ENCODE measurements around the gene ERMARD.

Gene ERMARD

DNA sequence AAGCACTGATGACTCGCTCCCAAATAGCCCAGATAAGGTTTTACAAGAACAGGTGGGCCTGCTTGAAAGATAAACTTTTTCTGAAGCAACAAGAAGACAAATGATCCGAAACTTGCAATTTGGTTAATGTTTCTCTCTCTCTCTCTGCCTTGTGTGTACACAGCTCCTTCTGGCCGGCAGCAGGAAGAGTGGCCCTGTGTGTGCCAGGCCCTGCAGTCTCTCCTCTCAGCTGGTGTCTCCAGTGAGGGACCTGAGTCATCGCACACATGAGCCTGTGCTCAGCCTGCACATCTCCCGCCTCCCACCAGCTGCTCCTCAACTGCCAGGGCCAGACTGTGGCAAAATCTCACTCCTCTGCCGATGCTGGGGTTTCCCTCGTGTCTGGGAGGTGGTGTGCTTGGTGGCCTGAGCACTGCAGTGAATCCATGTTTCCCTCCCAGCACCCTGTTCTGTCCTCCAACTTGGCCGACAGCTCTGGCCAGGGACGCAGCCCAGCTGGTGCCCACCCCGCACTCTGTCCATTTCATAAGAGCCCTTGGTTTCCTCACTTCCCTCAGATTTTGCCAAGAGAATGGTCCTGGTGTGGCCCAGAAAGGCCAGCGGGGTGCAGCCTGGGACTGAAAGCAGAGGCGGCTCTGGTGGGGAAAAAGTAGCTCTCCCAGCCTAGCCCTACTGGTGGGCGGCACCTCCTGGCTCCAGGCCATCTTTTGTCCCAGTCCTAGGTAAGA, 49.4 kb downstream of the ERMARD start:
- H2BK120ac ChIP-seq (ENCODE audit: insufficient read depth, low read length, poor library complexity), result no peak overlapping the region
- H3K18ac ChIP-seq (ENCODE audit: low read length), result no peak overlapping the region
- no peak overlapping the region for H4K91ac ChIP-seq (ENCODE audit: low read depth, low read length)
- no peak overlapping the region for H3K14ac ChIP-seq (ENCODE audit: low read length)
- no peaks in the 10 kb centered on the region for H3K27me3 ChIP-seq (ENCODE audit: insufficient read depth, low read length)
- no peak overlapping the region for H4K8ac ChIP-seq (ENCODE audit: low read depth, low read length)
- H4K12ac ChIP-seq (ENCODE audit: low read depth, low read length), result no peak overlapping the region
- no peak overlapping the region for H2BK5ac ChIP-seq (ENCODE audit: low read depth, low read length, poor library complexity)
- no peak overlapping the region for H2AFZ ChIP-seq (ENCODE audit: insufficient read depth, low read length, poor library complexity)
- no peak overlapping the region for H3K27ac ChIP-seq (ENCODE audit: low read depth, low read length)
- no peaks in the 10 kb centered on the region for H3K79me2 ChIP-seq (ENCODE audit: control insufficient read depth, insufficient read depth, low read length, poor library complexity)
- H3K79me1 ChIP-seq (ENCODE audit: low read length), result no peaks in the 10 kb centered on the region
- H3K4me3 ChIP-seq (ENCODE audit: low read depth, low read length), result no peak overlapping the region
- no peaks in the 10 kb centered on the region for H3K4me1 ChIP-seq (ENCODE audit: control insufficient read depth in 1 of 2, insufficient read depth in 2 of 2, low read length in 2 of 2)
- H3K4me2 ChIP-seq (ENCODE audit: low read length), result no peak overlapping the region
- no peak for DNase-seq
- H3K9ac ChIP-seq (ENCODE audit: low read length), result no peak overlapping the region
- H3K9me3 ChIP-seq (ENCODE audit: insufficient read depth, low read depth, low read length), result peaks cover 2% of the 10 kb centered on the region
- WGBS (ENCODE audit: extremely low coverage, insufficient coverage, insufficient read length), result no CpG with 5 or more reads among the region's 13 CpGs
- no peaks in the 10 kb centered on the region for H3K36me3 ChIP-seq (ENCODE audit: control insufficient read depth in 1 of 2, insufficient read depth in 2 of 2, low read length in 2 of 2)
- no peak overlapping the region for H3K23ac ChIP-seq (ENCODE audit: low read length)
- H2BK12ac ChIP-seq (ENCODE audit: low read length), result no peak overlapping the region
- no peak overlapping the region for H3K4ac ChIP-seq (ENCODE audit: low read depth, low read length)
- H2AK5ac ChIP-seq (ENCODE audit: low read length), result no peak overlapping the region

DNA sequence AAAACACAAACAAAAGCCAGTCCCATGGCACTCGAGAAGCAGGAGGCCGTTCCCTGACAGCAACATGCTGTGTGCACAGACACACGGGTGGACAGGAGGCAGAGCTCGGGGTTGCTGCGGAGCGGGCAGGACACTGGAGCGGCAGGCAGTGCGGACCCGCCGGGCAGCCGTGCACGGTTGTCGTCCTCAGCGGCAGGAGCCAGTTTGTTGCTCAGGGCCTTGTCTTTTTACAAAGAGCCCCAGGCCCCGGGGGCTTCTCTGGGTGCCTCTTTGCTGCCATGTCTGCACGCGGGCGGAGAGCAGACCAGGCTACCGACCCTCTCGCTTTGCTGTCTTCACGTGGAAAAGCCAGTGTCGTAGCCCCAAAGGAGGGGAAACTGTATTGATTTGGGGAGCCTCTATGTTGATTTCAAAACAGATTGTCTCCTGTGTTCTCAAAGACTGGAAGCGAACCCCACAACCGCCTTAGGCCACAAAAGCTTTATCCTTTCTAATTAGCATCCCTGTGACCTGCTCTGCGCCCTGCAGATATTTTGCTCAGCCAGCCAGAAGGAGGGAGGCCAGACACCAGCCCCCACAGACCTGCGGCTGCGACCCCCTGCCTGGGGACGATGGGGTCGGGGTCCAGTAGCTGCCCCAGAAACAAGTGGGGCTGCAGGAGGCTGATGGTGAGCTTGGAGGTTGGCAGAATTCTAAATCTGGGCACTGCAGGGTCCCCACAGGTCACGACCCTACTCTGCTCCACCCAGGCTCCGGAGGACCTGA, 50.2 kb downstream of the ERMARD start:
- peaks cover 2% of the 10 kb centered on the region for H3K9me3 ChIP-seq (ENCODE audit: insufficient read depth, low read depth, low read length)
- no peak overlapping the region for H2BK12ac ChIP-seq (ENCODE audit: low read length)
- H4K12ac ChIP-seq (ENCODE audit: low read depth, low read length), result no peak overlapping the region
- H3K14ac ChIP-seq (ENCODE audit: low read length), result no peak overlapping the region
- no peak overlapping the region for H4K91ac ChIP-seq (ENCODE audit: low read depth, low read length)
- no peak overlapping the region for H4K8ac ChIP-seq (ENCODE audit: low read depth, low read length)
- no peak overlapping the region for H3K4me2 ChIP-seq (ENCODE audit: low read length)
- H3K27me3 ChIP-seq (ENCODE audit: insufficient read depth, low read length), result no peaks in the 10 kb centered on the region
- H3K18ac ChIP-seq (ENCODE audit: low read length), result no peak overlapping the region
- no peak for DNase-seq
- no peaks in the 10 kb centered on the region for H3K36me3 ChIP-seq (ENCODE audit: control insufficient read depth in 1 of 2, insufficient read depth in 2 of 2, low read length in 2 of 2)
- no peak overlapping the region for H3K23ac ChIP-seq (ENCODE audit: low read length)
- no peak overlapping the region for H3K27ac ChIP-seq (ENCODE audit: low read depth, low read length)
- no peak overlapping the region for H2BK120ac ChIP-seq (ENCODE audit: insufficient read depth, low read length, poor library complexity)
- H3K79me1 ChIP-seq (ENCODE audit: low read length), result no peaks in the 10 kb centered on the region
- no peak overlapping the region for H3K4me3 ChIP-seq (ENCODE audit: low read depth, low read length)
- H2AK5ac ChIP-seq (ENCODE audit: low read length), result no peak overlapping the region
- no peaks in the 10 kb centered on the region for H3K79me2 ChIP-seq (ENCODE audit: control insufficient read depth, insufficient read depth, low read length, poor library complexity)
- no peak overlapping the region for H3K4ac ChIP-seq (ENCODE audit: low read depth, low read length)
- WGBS (ENCODE audit: extremely low coverage, insufficient coverage, insufficient read length), result no CpG with 5 or more reads among the region's 31 CpGs
- H2BK5ac ChIP-seq (ENCODE audit: low read depth, low read length, poor library complexity), result no peak overlapping the region
- H2AFZ ChIP-seq (ENCODE audit: insufficient read depth, low read length, poor library complexity), result no peak overlapping the region
- H3K4me1 ChIP-seq (ENCODE audit: control insufficient read depth in 1 of 2, insufficient read depth in 2 of 2, low read length in 2 of 2), result no peaks in the 10 kb centered on the region
- H3K9ac ChIP-seq (ENCODE audit: low read length), result no peak overlapping the region

DNA sequence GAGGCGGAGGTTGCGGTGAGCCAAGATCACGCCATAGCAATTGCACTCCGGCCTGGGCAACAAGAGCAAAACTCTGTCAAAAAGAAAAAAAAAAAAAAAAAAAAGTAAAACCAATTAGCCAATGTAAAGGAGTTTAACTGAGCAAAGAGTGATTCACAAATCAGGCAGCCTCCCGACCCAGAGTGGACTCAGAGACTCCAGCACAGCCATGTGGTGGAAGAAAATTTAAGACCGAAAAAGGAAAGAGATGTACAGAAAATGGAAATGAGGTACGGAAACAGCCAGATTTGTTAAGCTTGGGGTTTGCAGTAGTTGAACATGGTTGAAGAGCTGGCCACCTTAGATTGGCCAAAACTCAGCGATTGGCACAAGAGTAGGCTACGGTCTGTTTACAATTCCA, 51.4 kb downstream of the ERMARD start:
- Histone ChIP-seq H3K9ac (ENCODE audit: low read length) (no peak overlapping the region), H3K27ac (ENCODE audit: low read depth, low read length) (no peak overlapping the region), H4K8ac (ENCODE audit: low read depth, low read length) (no peak overlapping the region), H2BK12ac (ENCODE audit: low read length) (no peak overlapping the region), H3K36me3 (ENCODE audit: control insufficient read depth in 1 of 2, insufficient read depth in 2 of 2, low read length in 2 of 2) (no peaks in the 10 kb centered on the region), H3K9me3 (ENCODE audit: insufficient read depth, low read depth, low read length) (peaks cover 3% of the 10 kb centered on the region), H3K27me3 (ENCODE audit: insufficient read depth, low read length) (no peaks in the 10 kb centered on the region), H3K4me2 (ENCODE audit: low read length) (no peak overlapping the region), H3K18ac (ENCODE audit: low read length) (no peak overlapping the region), H2AFZ (ENCODE audit: insufficient read depth, low read length, poor library complexity) (no peak overlapping the region), H3K79me2 (ENCODE audit: control insufficient read depth, insufficient read depth, low read length, poor library complexity) (no peaks in the 10 kb centered on the region), H3K4me1 (ENCODE audit: control insufficient read depth in 1 of 2, insufficient read depth in 2 of 2, low read length in 2 of 2) (no peaks in the 10 kb centered on the region), H4K91ac (ENCODE audit: low read depth, low read length) (no peak overlapping the region), H3K4me3 (ENCODE audit: low read depth, low read length) (no peak overlapping the region), H2AK5ac (ENCODE audit: low read length) (no peak overlapping the region), H2BK120ac (ENCODE audit: insufficient read depth, low read length, poor library complexity) (no peak overlapping the region), H3K79me1 (ENCODE audit: low read length) (no peaks in the 10 kb centered on the region), H3K23ac (ENCODE audit: low read length) (no peak overlapping the region), H4K12ac (ENCODE audit: low read depth, low read length) (no peak overlapping the region), H3K14ac (ENCODE audit: low read length) (no peak overlapping the region), H3K4ac (ENCODE audit: low read depth, low read length) (no peak overlapping the region), H2BK5ac (ENCODE audit: low read depth, low read length, poor library complexity) (no peak overlapping the region)
- no peak for DNase-seq
- no CpG with 5 or more reads among the region's 9 CpGs for WGBS (ENCODE audit: extremely low coverage, insufficient coverage, insufficient read length)

DNA sequence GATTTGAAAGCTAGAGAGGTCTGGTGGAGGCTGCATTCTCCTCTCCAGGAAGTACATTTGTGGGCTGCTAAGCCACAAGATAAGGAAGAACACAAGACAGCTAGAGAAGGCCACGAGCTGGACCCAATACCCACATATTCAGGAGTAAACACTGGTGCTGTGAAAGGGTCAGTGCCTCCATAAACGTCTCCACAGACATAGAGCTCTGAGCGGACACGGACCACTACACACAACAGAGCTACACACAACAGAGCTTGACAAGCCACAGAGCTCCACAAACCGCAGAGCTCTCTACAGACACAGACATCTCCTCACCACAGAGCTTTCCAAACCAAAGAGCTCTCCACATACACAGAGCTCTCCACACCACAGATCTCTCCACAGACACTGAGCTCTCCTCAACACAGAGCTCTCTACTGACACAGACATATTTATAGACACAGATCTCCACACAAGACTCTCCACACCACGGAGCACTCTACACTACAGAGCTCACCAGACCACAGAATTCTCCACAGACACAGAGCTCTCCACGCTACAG, 51.9 kb downstream of the ERMARD start:
- Histone ChIP-seq H3K4me2 (ENCODE audit: low read length) (no peak overlapping the region), H2BK5ac (ENCODE audit: low read depth, low read length, poor library complexity) (no peak overlapping the region), H3K79me1 (ENCODE audit: low read length) (no peaks in the 10 kb centered on the region), H4K12ac (ENCODE audit: low read depth, low read length) (no peak overlapping the region), H3K9ac (ENCODE audit: low read length) (no peak overlapping the region), H3K27me3 (ENCODE audit: insufficient read depth, low read length) (no peaks in the 10 kb centered on the region), H3K18ac (ENCODE audit: low read length) (no peak overlapping the region), H2BK120ac (ENCODE audit: insufficient read depth, low read length, poor library complexity) (no peak overlapping the region), H4K91ac (ENCODE audit: low read depth, low read length) (no peak overlapping the region), H3K79me2 (ENCODE audit: control insufficient read depth, insufficient read depth, low read length, poor library complexity) (no peaks in the 10 kb centered on the region), H3K27ac (ENCODE audit: low read depth, low read length) (no peak overlapping the region), H3K23ac (ENCODE audit: low read length) (no peak overlapping the region), H3K4me3 (ENCODE audit: low read depth, low read length) (no peak overlapping the region), H3K4ac (ENCODE audit: low read depth, low read length) (no peak overlapping the region), H3K4me1 (ENCODE audit: control insufficient read depth in 1 of 2, insufficient read depth in 2 of 2, low read length in 2 of 2) (no peaks in the 10 kb centered on the region), H2BK12ac (ENCODE audit: low read length) (no peak overlapping the region), H3K14ac (ENCODE audit: low read length) (no peak overlapping the region), H3K36me3 (ENCODE audit: control insufficient read depth in 1 of 2, insufficient read depth in 2 of 2, low read length in 2 of 2) (no peaks in the 10 kb centered on the region), H2AK5ac (ENCODE audit: low read length) (no peak overlapping the region), H2AFZ (ENCODE audit: insufficient read depth, low read length, poor library complexity) (no peak overlapping the region), H4K8ac (ENCODE audit: low read depth, low read length) (no peak overlapping the region), H3K9me3 (ENCODE audit: insufficient read depth, low read depth, low read length) (peaks cover 3% of the 10 kb centered on the region)
- DNase-seq, result no peak
- WGBS (ENCODE audit: extremely low coverage, insufficient coverage, insufficient read length), result no CpG with 5 or more reads among the region's 7 CpGs
